GM18507 (cell line): ENCODE data around the gene HMCES.
"Not testable (repeated sequence)": the region's sequence is repeated elsewhere in the genome, so short reads cannot be mapped to it uniquely, and the experiment has no call there.

Experiments
- DNase-seq: peaks from one replicate; pipeline ENCODE4 v3.0.0; 2011; ENCODE audit warnings: low read depth; ENCODE audit not compliant: insufficient read length; ENCODE audit errors: extremely low spot score
- FAIRE-seq: peaks from 2 replicates; lab custom pipeline; 2011; peaks lifted over from hg19 to GRCh38; lab: Jason Lieb, UNC

HMCES gene

GRCh38 chr3:129316248-129317013 lies 37.8 kb downstream of the HMCES start:
- FAIRE-seq: peak; percentile 64
- no peak for DNase-seq

GRCh38 chr3:129317014-129317771 lies 38.5 kb downstream of the HMCES start:
- FAIRE-seq (no peak), DNase-seq (no peak)

GRCh38 chr3:129317848-129318247 lies 39.2 kb downstream of the HMCES start:
- FAIRE-seq: no peak
- no peak for DNase-seq

GRCh38 chr3:129318921-129319320 lies 40.3 kb downstream of the HMCES start:
- no peak for DNase-seq
- no peak for FAIRE-seq

- DNase-seq (no peak), FAIRE-seq (no peak)
Observed at GRCh38 chr3:129320261-129320660, 41.6 kb downstream of the HMCES start.

GRCh38 chr3:129320825-129321487 lies 42.3 kb downstream of the HMCES start:
- no peak for DNase-seq
- no peak for FAIRE-seq

- DNase-seq (no peak), FAIRE-seq (no peak)
Observed at GRCh38 chr3:129321887-129322286, 43.2 kb downstream of the HMCES start.

GRCh38 chr3:129323651-129324294 lies 45.1 kb downstream of the HMCES start:
- FAIRE-seq: no peak
- no peak for DNase-seq

GRCh38 chr3:129324855-129325254 lies 46.2 kb downstream of the HMCES start:
- FAIRE-seq (no peak), DNase-seq (no peak)

- DNase-seq (no peak), FAIRE-seq (no peak)
Observed at GRCh38 chr3:129325383-129325782, 46.7 kb downstream of the HMCES start.

- FAIRE-seq (no peak), DNase-seq (no peak)
Observed at GRCh38 chr3:129326138-129326537, 47.5 kb downstream of the HMCES start.

GRCh38 chr3:129326595-129326994 lies 47.9 kb downstream of the HMCES start:
- DNase-seq (no peak), FAIRE-seq (no peak)

GRCh38 chr3:129327510-129327909 lies 48.8 kb downstream of the HMCES start:
- no peak for FAIRE-seq
- no peak for DNase-seq

GRCh38 chr3:129329858-129330257 lies 51.2 kb downstream of the HMCES start:
- DNase-seq (no peak), FAIRE-seq (no peak)

GRCh38 chr3:129330409-129330808 lies 51.7 kb downstream of the HMCES start:
- DNase-seq (no peak), FAIRE-seq (no peak)

GRCh38 chr3:129333891-129334290 lies 55.2 kb downstream of the HMCES start:
- FAIRE-seq: no peak
- DNase-seq: no peak

GRCh38 chr3:129336093-129336706 lies 57.5 kb downstream of the HMCES start:
- FAIRE-seq: no peak

GRCh38 chr3:129337719-129338118 lies 59.0 kb downstream of the HMCES start:
- not testable (repeated sequence) for DNase-seq, FAIRE-seq

More at GRCh38 chr3:129336093-129336706, 57.5 kb downstream of the HMCES start:
- no peak for DNase-seq

- FAIRE-seq, DNase-seq: not testable (repeated sequence)
Observed at GRCh38 chr3:129339186-129339585, 60.5 kb downstream of the HMCES start.
